Neural cell (in vitro differentiated cells): ENCODE data around the gene ZNF311. TPM values are rescaled to one million over a fixed set of nuclear protein-coding genes. Genes with fewer than 3 reads are reported as not detected.
"Not testable (repeated sequence)": the region's sequence is repeated elsewhere in the genome, so short reads cannot be mapped to it uniquely, and the experiment has no call there.

ENCODE experiments used
- H2AFZ ChIP-seq: fragments of 200-600, 300-800 bp; sonication (generic), shearing (Covaris generic); 2 replicates; pipeline ENCODE4 v1.6.0; 2014; ENCODE audit warnings: low read depth, mild to moderate bottlenecking, antibody characterized with exemption, low read length, moderate library complexity
- H3F3A ChIP-seq: fragments of 200-600 bp; shearing (Covaris generic); 2 replicates; pipeline ENCODE4 v1.6.1; 2016; ENCODE audit warnings: mild to moderate bottlenecking, moderate library complexity, mixed read lengths, antibody characterized with exemption, low read length; ENCODE audit not compliant: insufficient read depth, poor library complexity, severe bottlenecking
- H3K27ac ChIP-seq: fragments of 200-600, 300-800 bp; sonication (generic), shearing (Covaris generic); 2 replicates; pipeline ENCODE4 v1.5.1; 2014; ENCODE audit warnings: mild to moderate bottlenecking, low read length, moderate library complexity
- H3K27me3 ChIP-seq: fragments of 300-800, 200-600 bp; sonication (generic), shearing (Covaris generic); 2 replicates; pipeline ENCODE4 v1.6.0; 2014; ENCODE audit warnings: mild to moderate bottlenecking, low read depth, low read length, moderate library complexity; ENCODE audit not compliant: insufficient read depth
- H3K36me3 ChIP-seq: fragments of 300-800, 200-600 bp; sonication (generic), shearing (Covaris generic); 2 replicates; pipeline ENCODE4 v1.5.1; 2014; ENCODE audit warnings: mild to moderate bottlenecking, antibody characterized with exemption, low read length, moderate library complexity; ENCODE audit not compliant: insufficient read depth
- H3K4me2 ChIP-seq: fragments of 300-800, 200-600 bp; sonication (generic), shearing (Covaris generic); 2 replicates; pipeline ENCODE4 v1.6.0; 2014; ENCODE audit warnings: mild to moderate bottlenecking, low read length
- H3K4me3 ChIP-seq: fragments of 300-800, 200-600 bp; sonication (generic), shearing (Covaris generic); 2 replicates; pipeline ENCODE4 v1.5.1; 2014; ENCODE audit warnings: mild to moderate bottlenecking, low read length, moderate library complexity
- H3K79me2 ChIP-seq: fragments of 200-600 bp; shearing (Covaris generic); replicated peaks from 2 replicates; pipeline ENCODE4 v1.6.0; 2014; ENCODE audit warnings: mild to moderate bottlenecking, low read length, moderate library complexity; ENCODE audit not compliant: insufficient read depth
- H3K9ac ChIP-seq: fragments of 300-800, 200-600 bp; sonication (generic), shearing (Covaris generic); 2 replicates; pipeline ENCODE4 v1.6.1; 2016; ENCODE audit warnings: mild to moderate bottlenecking, low read length, mixed read lengths
- H3K9me2 ChIP-seq: fragments of 200-600 bp; shearing (Covaris generic); 2 replicates; pipeline ENCODE4 v1.6.1; 2016; ENCODE audit warnings: mild to moderate bottlenecking, low read length, mixed read lengths; ENCODE audit not compliant: insufficient read depth
- H3K9me3 ChIP-seq: fragments of 200-600, 300-800 bp; sonication (generic), shearing (Covaris generic); 2 replicates; pipeline ENCODE4 v1.6.1; 2016; ENCODE audit warnings: mild to moderate bottlenecking, mixed run types, low read length, moderate library complexity, mixed read lengths
- H4K20me1 ChIP-seq: fragments of 200-600 bp; shearing (Covaris generic); 2 replicates; pipeline ENCODE4 v1.6.1; 2016; ENCODE audit warnings: mild to moderate bottlenecking, mixed run types; ENCODE audit not compliant: insufficient read depth
- EP300 ChIP-seq: fragments of 450-650 bp; conservative IDR thresholded peaks from 2 replicates; pipeline ENCODE4 v1.6.1; 2014; ENCODE audit warnings: antibody characterized with exemption, mild to moderate bottlenecking, moderate library complexity; ENCODE audit not compliant: poor library complexity, severe bottlenecking
- EZH2 ChIP-seq: fragments of 200-600, 300-800 bp; shearing (Covaris generic), sonication (generic); IDR thresholded peaks from 2 replicates; pipeline ENCODE4 v1.6.1; 2014; ENCODE audit warnings: antibody characterized with exemption, low read length, borderline replicate concordance, mild to moderate bottlenecking; ENCODE audit not compliant: insufficient read depth, poor library complexity, severe bottlenecking
- MXI1 ChIP-seq: fragments of 450-650 bp; conservative IDR thresholded peaks from 2 replicates; pipeline ENCODE4 v1.6.1; 2014; ENCODE audit warnings: antibody characterized with exemption, mild to moderate bottlenecking; ENCODE audit not compliant: poor library complexity, severe bottlenecking
- POLR2AphosphoS5 ChIP-seq: IDR thresholded peaks from 2 replicates; pipeline ENCODE4 v1.6.1; 2012
- RAD21 ChIP-seq: fragments of 450-650 bp; conservative IDR thresholded peaks from 2 replicates; pipeline ENCODE4 v1.6.1; 2014; ENCODE audit warnings: antibody characterized with exemption, mild to moderate bottlenecking, moderate library complexity
- SMC3 ChIP-seq: fragments of 450-650 bp; conservative IDR thresholded peaks from 2 replicates; pipeline ENCODE4 v1.6.1; 2014; ENCODE audit warnings: antibody characterized with exemption, mild to moderate bottlenecking, moderate library complexity; ENCODE audit not compliant: poor library complexity
- TAF1 ChIP-seq: IDR thresholded peaks from 2 replicates; pipeline ENCODE4 v1.6.1; 2012; ENCODE audit warnings: low read depth
- polyA plus RNA-seq: library from polyadenylated mRNA; depleted of rRNA; stranded (reverse); fragments of >200 nt; gene quantifications from 2 replicates; pipeline ENCODE4 v1.2.3, GENCODE V29; 2014
- TF ChIP-seq, protein P1 (sequence below): IDR thresholded peaks from 2 replicates; pipeline ENCODE4 v1.6.1; 2012; ENCODE audit warnings: borderline replicate concordance
- TF ChIP-seq, protein P2 (sequence below): fragments of 450-650 bp; IDR thresholded peaks from 2 replicates; pipeline ENCODE4 v1.5.1; 2014; ENCODE audit warnings: antibody characterized with exemption, mild to moderate bottlenecking, moderate library complexity; ENCODE audit not compliant: poor library complexity, severe bottlenecking

ZNF311 gene
- polyA plus RNA-seq, 1 donor from 2014 or later = 4.6 TPM

DNA sequence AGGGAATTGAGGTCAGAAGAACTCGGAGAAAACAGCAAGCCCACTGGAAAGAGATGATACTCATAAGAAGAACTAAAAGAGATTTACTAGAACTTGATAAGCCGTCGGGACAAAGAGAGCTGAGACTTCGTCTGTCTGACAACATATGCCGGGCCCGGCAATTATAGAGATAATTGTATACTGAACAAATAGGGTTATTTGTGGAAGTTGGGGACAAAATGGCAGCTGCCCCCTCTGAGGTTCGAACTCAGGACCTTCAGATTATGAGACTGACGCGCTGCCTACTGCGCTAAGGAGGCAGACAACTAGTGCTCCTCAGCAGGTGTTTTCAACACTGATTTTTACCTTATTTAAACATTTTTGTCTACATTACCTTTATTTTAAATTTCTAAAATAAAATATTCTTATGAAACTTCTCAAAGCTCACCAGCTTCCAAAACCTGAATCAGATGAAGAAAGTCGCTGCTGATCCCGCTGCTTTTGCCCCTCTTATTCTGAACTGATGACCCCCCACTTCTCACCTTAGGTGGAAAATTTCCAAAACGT, 52.0 kb downstream of the ZNF311 start:
- Histone ChIP-seq H3K9ac (no peak overlapping the region), H3K79me2 (no peaks in the 10 kb centered on the region), H4K20me1 (no peaks in the 10 kb centered on the region), H3K27ac (no peak overlapping the region), H3K27me3 (peaks cover 6% of the 10 kb centered on the region), H3K9me2 (no peaks in the 10 kb centered on the region), H3K36me3 (no peaks in the 10 kb centered on the region), H3K9me3 (no peaks in the 10 kb centered on the region), H3K4me2 (peak overlapping the region; percentile 41), H3F3A (no peaks in the 10 kb centered on the region), H3K4me3 (peak overlapping the region; percentile 61), H2AFZ (no peak overlapping the region)
- no peak for TF ChIP-seq EZH2
- TF ChIP-seq, protein P1, sequence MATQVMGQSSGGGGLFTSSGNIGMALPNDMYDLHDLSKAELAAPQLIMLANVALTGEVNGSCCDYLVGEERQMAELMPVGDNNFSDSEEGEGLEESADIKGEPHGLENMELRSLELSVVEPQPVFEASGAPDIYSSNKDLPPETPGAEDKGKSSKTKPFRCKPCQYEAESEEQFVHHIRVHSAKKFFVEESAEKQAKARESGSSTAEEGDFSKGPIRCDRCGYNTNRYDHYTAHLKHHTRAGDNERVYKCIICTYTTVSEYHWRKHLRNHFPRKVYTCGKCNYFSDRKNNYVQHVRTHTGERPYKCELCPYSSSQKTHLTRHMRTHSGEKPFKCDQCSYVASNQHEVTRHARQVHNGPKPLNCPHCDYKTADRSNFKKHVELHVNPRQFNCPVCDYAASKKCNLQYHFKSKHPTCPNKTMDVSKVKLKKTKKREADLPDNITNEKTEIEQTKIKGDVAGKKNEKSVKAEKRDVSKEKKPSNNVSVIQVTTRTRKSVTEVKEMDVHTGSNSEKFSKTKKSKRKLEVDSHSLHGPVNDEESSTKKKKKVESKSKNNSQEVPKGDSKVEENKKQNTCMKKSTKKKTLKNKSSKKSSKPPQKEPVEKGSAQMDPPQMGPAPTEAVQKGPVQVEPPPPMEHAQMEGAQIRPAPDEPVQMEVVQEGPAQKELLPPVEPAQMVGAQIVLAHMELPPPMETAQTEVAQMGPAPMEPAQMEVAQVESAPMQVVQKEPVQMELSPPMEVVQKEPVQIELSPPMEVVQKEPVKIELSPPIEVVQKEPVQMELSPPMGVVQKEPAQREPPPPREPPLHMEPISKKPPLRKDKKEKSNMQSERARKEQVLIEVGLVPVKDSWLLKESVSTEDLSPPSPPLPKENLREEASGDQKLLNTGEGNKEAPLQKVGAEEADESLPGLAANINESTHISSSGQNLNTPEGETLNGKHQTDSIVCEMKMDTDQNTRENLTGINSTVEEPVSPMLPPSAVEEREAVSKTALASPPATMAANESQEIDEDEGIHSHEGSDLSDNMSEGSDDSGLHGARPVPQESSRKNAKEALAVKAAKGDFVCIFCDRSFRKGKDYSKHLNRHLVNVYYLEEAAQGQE = no peak

DNA sequence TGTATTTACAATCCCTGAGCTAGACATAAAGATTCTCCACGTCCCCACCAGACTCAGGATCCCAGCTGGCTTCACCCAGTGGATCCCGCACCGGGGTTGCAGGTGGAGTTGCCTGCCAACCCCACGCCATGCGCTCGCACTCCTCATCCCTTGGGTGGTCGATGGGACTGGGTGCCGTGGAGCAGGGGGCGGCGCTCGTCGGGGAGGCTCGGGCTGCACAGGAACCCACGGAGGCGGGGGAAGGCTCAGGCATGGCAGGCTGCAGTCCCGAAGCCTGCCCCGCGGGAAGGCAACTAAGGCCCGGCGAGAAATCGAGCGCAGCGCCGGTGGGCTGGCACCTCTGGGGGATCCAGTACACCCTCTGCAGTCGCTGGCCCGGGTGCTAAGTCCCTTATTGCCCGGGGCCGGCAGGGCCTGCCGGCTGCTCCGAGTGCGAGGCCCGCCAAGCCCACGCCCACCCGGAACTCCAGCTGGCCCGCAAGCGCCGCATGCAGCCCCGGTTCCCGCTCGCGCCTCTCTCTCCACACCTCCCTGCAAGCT, 55.4 kb downstream of the ZNF311 start:
- H3K4me2 ChIP-seq, H3F3A ChIP-seq, H3K4me3 ChIP-seq, H3K9me3 ChIP-seq, H3K36me3 ChIP-seq, H3K79me2 ChIP-seq, H3K27ac ChIP-seq, H3K9me2 ChIP-seq, H3K9ac ChIP-seq, H4K20me1 ChIP-seq, H3K27me3 ChIP-seq, H2AFZ ChIP-seq: not testable (repeated sequence)

DNA sequence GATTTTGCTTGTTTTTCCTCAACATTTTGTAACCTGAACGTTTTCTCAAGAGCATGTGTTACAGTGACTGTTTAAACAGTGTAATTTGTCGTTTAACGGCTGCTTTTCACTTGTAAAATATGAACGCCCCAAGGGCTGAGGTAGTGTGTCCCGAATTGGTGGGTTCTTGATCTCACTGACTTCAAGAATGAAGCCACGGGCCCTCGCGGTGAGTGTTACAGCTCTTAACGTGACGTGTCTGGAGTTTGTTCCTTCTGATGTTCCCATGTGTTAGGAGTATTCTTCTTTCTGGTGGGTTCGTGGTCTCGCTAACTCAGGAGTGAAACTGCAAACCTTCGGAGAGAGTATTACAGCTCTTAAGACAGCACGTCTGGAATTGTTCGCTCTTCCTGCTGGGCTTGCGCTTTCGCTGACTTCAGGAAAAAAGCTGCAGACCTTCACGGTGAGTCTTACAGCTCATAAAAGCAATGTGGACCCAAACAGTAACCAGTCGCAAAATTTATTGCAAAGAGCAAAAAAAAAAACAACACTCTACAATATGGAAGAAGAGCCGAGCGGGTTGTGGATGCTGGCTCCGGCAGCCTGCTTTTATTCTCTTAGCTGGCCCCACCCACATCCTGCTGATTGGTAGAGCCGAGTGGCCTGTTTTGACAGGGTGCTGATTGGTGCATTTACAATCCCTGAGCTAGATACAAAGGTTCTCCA, 56.2 kb downstream of the ZNF311 start:
- H2AFZ ChIP-seq = no peak overlapping the region
- H3K79me2 ChIP-seq = no peaks in the 10 kb centered on the region
- H3K27ac ChIP-seq = no peak overlapping the region
- no peak overlapping the region for H3K4me3 ChIP-seq
- H3F3A ChIP-seq = peaks cover 1% of the 10 kb centered on the region
- no peaks in the 10 kb centered on the region for H3K9me2 ChIP-seq
- H3K36me3 ChIP-seq = no peaks in the 10 kb centered on the region
- no peak for TF ChIP-seq RAD21
- TF ChIP-seq, protein P1 = no peak
- TF ChIP-seq, protein P2, sequence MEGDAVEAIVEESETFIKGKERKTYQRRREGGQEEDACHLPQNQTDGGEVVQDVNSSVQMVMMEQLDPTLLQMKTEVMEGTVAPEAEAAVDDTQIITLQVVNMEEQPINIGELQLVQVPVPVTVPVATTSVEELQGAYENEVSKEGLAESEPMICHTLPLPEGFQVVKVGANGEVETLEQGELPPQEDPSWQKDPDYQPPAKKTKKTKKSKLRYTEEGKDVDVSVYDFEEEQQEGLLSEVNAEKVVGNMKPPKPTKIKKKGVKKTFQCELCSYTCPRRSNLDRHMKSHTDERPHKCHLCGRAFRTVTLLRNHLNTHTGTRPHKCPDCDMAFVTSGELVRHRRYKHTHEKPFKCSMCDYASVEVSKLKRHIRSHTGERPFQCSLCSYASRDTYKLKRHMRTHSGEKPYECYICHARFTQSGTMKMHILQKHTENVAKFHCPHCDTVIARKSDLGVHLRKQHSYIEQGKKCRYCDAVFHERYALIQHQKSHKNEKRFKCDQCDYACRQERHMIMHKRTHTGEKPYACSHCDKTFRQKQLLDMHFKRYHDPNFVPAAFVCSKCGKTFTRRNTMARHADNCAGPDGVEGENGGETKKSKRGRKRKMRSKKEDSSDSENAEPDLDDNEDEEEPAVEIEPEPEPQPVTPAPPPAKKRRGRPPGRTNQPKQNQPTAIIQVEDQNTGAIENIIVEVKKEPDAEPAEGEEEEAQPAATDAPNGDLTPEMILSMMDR = no peak
- no peak for TF ChIP-seq EP300
- no peak for TF ChIP-seq POLR2AphosphoS5
- no peak for TF ChIP-seq SMC3
- TF ChIP-seq EZH2 = no peak
- no peak for TF ChIP-seq TAF1
- no peak for TF ChIP-seq MXI1
- no peak overlapping the region for H3K9ac ChIP-seq
- H4K20me1 ChIP-seq = no peaks in the 10 kb centered on the region
- no peak overlapping the region for H3K4me2 ChIP-seq
- H3K9me3 ChIP-seq = no peaks in the 10 kb centered on the region
- peaks cover 4% of the 10 kb centered on the region for H3K27me3 ChIP-seq
